GM21619 (cell line): ENCODE data around the gene TOMM40.
"Not testable (repeated sequence)": the region's sequence is repeated elsewhere in the genome, so short reads cannot be mapped to it uniquely, and the experiment has no call there.

Experiments used
- ATAC-seq: cut with Tn5 transposase; IDR thresholded peaks from one replicate; pipeline ENCODE4 v1.9.1; 2021; ENCODE audit not compliant: unreplicated experiment

The TOMM40 gene

GRCh38 chr19:44891016-44891882 lies at the start of gene TOMM40:
TOMM40 (plus strand) TSS chr19:44891254; CDS start chr19:44891416, 162 bp downstream.
- peak; percentile 52 for ATAC-seq

- ATAC-seq, result no peak
Observed at GRCh38 chr19:44845286-44845611, 45.8 kb upstream of the TOMM40 start.

GRCh38 chr19:44845612-44846454 lies 45.2 kb upstream of the TOMM40 start, which contains the start of gene NECTIN2:
NECTIN2 (plus strand) TSS chr19:44846297; CDS start chr19:44846526, 229 bp downstream.
- ATAC-seq, result no peak

- ATAC-seq, result no peak
Observed at GRCh38 chr19:44846455-44847143, 44.5 kb upstream of the TOMM40 start.

GRCh38 chr19:44847144-44848035 lies 43.7 kb upstream of the TOMM40 start:
- ATAC-seq, result no peak

GRCh38 chr19:44848036-44848811 lies 42.8 kb upstream of the TOMM40 start:
- no peak for ATAC-seq

GRCh38 chr19:44848812-44849447 lies 42.1 kb upstream of the TOMM40 start:
- no peak for ATAC-seq

GRCh38 chr19:44850641-44851109 lies 40.4 kb upstream of the TOMM40 start:
- no peak for ATAC-seq

GRCh38 chr19:44851427-44851826 lies 39.6 kb upstream of the TOMM40 start:
- ATAC-seq, result no peak

- no peak for ATAC-seq
Observed at GRCh38 chr19:44855606-44856005, 35.4 kb upstream of the TOMM40 start.

GRCh38 chr19:44856421-44857083 lies 34.5 kb upstream of the TOMM40 start:
- no peak for ATAC-seq

- no peak for ATAC-seq
Observed at GRCh38 chr19:44857837-44858236, 33.2 kb upstream of the TOMM40 start.

- ATAC-seq, result not testable (repeated sequence)
Observed at GRCh38 chr19:44861576-44861975, 29.5 kb upstream of the TOMM40 start.

GRCh38 chr19:44863990-44864389 lies 27.1 kb upstream of the TOMM40 start:
- ATAC-seq, result no peak

GRCh38 chr19:44865196-44865767 lies 25.8 kb upstream of the TOMM40 start:
- no peak for ATAC-seq

- no peak for ATAC-seq
Observed at GRCh38 chr19:44866664-44867063, 24.4 kb upstream of the TOMM40 start.

- no peak for ATAC-seq
Observed at GRCh38 chr19:44867578-44867977, 23.5 kb upstream of the TOMM40 start.
